Gastrocnemius medialis (tissue), 4 donors: ENCODE data around the gene KCNK3. TPM values are rescaled to one million over a fixed set of nuclear protein-coding genes. Genes with fewer than 3 reads are reported as not detected.

Experiments used
- ATAC-seq, 2 donors: fragments of 150-250 bp; one replicate each; pipeline ENCODE4 v1.9.1; 2016
- DNase-seq, 2 donors: peaks; one replicate each; pipeline ENCODE4 v3.0.0-alpha.2; 2019
- H3K27ac ChIP-seq, 4 donors: fragments of 200-600 bp; sonication (generic); 1 replicate in 1 of 4; 2 replicates in 3 of 4; pipeline ENCODE4 v1.5.1; 2016 to 2018; ENCODE audit warnings: mild to moderate bottlenecking in 2 of 4, moderate library complexity in 1 of 4
- H3K27me3 ChIP-seq, 3 donors: fragments of 200-600 bp; sonication (generic) in 2 of 3; 1 replicate in 1 of 3; 2 replicates in 2 of 3; pipeline versions ENCODE4 v1.5.1 to v1.6.0; 2016 to 2019; ENCODE audit warnings: mild to moderate bottlenecking in 1 of 3, moderate library complexity in 1 of 3
- H3K36me3 ChIP-seq, 2 donors: fragments of 200-600 bp; sonication (generic) in 1 of 2; one replicate each; pipeline ENCODE4 v1.5.1; 2017 to 2018
- H3K4me1 ChIP-seq, 2 donors: fragments of 200-600 bp; sonication (generic) in 1 of 2; one replicate each; pipeline ENCODE4 v1.5.1; 2016 to 2017; ENCODE audit warnings: mild to moderate bottlenecking in 2 of 2
- H3K4me3 ChIP-seq, 4 donors: fragments of 200-600 bp; sonication (generic) in 3 of 4; 1 replicate in 1 of 4; 2 replicates in 3 of 4; pipeline ENCODE4 v1.5.1; 2016 to 2019; ENCODE audit warnings: mild to moderate bottlenecking in 2 of 4
- H3K9me3 ChIP-seq, 3 donors: fragments of 200-600 bp; sonication (generic) in 2 of 3; 1 replicate in 1 of 3; 2 replicates in 2 of 3; pipeline ENCODE4 v1.5.1; 2016 to 2019
- CTCF ChIP-seq, 5 experiments: fragments of 450-650 bp in 3 of 5; fragments of 200-600 bp in 2 of 5; sonication (generic) in 2 of 5; IDR thresholded peaks in 4 of 5; conservative IDR thresholded peaks in 1 of 5; 1 replicate in 4 of 5; 2 replicates in 1 of 5; pipeline ENCODE4 v1.5.1; 2016 to 2019; ENCODE audit warnings: antibody characterized with exemption in 5 of 5, mild to moderate bottlenecking in 3 of 5, moderate library complexity in 3 of 5
- POLR2A ChIP-seq, 2 donors: fragments of 450-650 bp; IDR thresholded peaks; one replicate each; pipeline ENCODE4 v1.6.1; 2017; ENCODE audit warnings: antibody characterized with exemption in 2 of 2, mild to moderate bottlenecking in 2 of 2, moderate library complexity in 2 of 2
- in situ Hi-C, 4 donors: fragments of 200-750 bp; cut with MboI; loops; one replicate each; pipeline versions ENCODE4 v1.15.0 to v1.8.0; 2017; ENCODE audit warnings: low sequenced_read_pairs in 4 of 4
- intact Hi-C: fragments of 100-400 bp; cut with DNase I; formaldehyde crosslinking; loops from one replicate; pipeline ENCODE4 v1.15.1; 2023; ENCODE audit warnings: low total_unique reads
- total RNA-seq, 4 donors: library from RNA; depleted of rRNA; stranded (reverse); fragments of >200 nt; gene quantifications; one replicate each; pipeline versions ENCODE4 v1.1.0 to v1.2.3, GENCODE V29; 2016

The KCNK3 gene
- total RNA-seq, 4 donors from 2014 or later = 0.80 to 11.6 (median 1.2) TPM

GRCh38 chr2:26727641-26728561, 35.4 kb downstream of the KCNK3 start:
- Histone ChIP-seq H3K27ac (no peak overlapping the region), H3K4me1 (peaks cover 25 to 31% of the 10 kb centered on the region in 2 donors), H3K27me3 (peaks cover 0 to 7% (median 3%) of the 10 kb centered on the region in 3 donors), H3K36me3 (no peaks in the 10 kb centered on the region), H3K4me3 (no peak overlapping the region), H3K9me3 (no peaks in the 10 kb centered on the region)
- TF ChIP-seq CTCF (IDR thresholded peaks at IDR 0.05 in 4 of 5, conservative IDR thresholded peaks at IDR 0.05 in 1 of 5) = peak; percentile 3 to 38 (median 36)
- no peak for TF ChIP-seq POLR2A (IDR thresholded peaks at IDR 0.05)
- DNase-seq (no peak), ATAC-seq (no peak)
- in situ Hi-C loops = no loop called here
- intact Hi-C loops = no loop called here

- in situ Hi-C loops = no loop called here
- H3K36me3 ChIP-seq = no peaks in the 10 kb centered on the region
- peaks cover 15 to 19% of the 10 kb centered on the region in 2 donors for H3K4me1 ChIP-seq
- H3K27me3 ChIP-seq = peaks cover 0 to 7% (median 3%) of the 10 kb centered on the region in 3 donors
- H3K27ac ChIP-seq = no peak overlapping the region
- no peak overlapping the region for H3K4me3 ChIP-seq
- intact Hi-C loops = no loop called here
- ATAC-seq = no peak
- DNase-seq = no peak
- no peak for TF ChIP-seq POLR2A (IDR thresholded peaks at IDR 0.05)
- H3K9me3 ChIP-seq = no peaks in the 10 kb centered on the region
Measured at GRCh38 chr2:26729311-26729710, 36.8 kb downstream of the KCNK3 start.

- Histone ChIP-seq H3K27ac (no peak overlapping the region), H3K9me3 (no peaks in the 10 kb centered on the region), H3K27me3 (peaks cover 0 to 7% (median 3%) of the 10 kb centered on the region in 3 donors), H3K4me1 (peaks cover under 1 to 5% of the 10 kb centered on the region in 2 donors), H3K36me3 (no peaks in the 10 kb centered on the region), H3K4me3 (no peak overlapping the region)
- in situ Hi-C loops = no loop called here
- no peak for ATAC-seq
- TF ChIP-seq POLR2A (IDR thresholded peaks at IDR 0.05) = no peak
- no peak for TF ChIP-seq CTCF (IDR thresholded peaks at IDR 0.05 in 4 of 5, conservative IDR thresholded peaks at IDR 0.05 in 1 of 5)
- DNase-seq = no peak
- intact Hi-C loops = no loop called here
Measured at GRCh38 chr2:26730549-26731344, 38.2 kb downstream of the KCNK3 start.

GRCh38 chr2:26731714-26732113, 39.2 kb downstream of the KCNK3 start:
- in situ Hi-C loops = no loop called here
- DNase-seq (no peak), ATAC-seq (no peak)
- H3K4me1 ChIP-seq = no peaks in the 10 kb centered on the region
- no peak overlapping the region for H3K27ac ChIP-seq
- no peak overlapping the region for H3K4me3 ChIP-seq
- peaks cover 0 to 7% (median 3%) of the 10 kb centered on the region in 3 donors for H3K27me3 ChIP-seq
- intact Hi-C loops = no loop called here
- no peaks in the 10 kb centered on the region for H3K36me3 ChIP-seq
- no peaks in the 10 kb centered on the region for H3K9me3 ChIP-seq
- no peak for TF ChIP-seq POLR2A (IDR thresholded peaks at IDR 0.05)
- TF ChIP-seq CTCF (IDR thresholded peaks at IDR 0.05 in 4 of 5, conservative IDR thresholded peaks at IDR 0.05 in 1 of 5) = no peak

GRCh38 chr2:26732446-26732845, 39.9 kb downstream of the KCNK3 start:
- DNase-seq = no peak
- no peak for ATAC-seq
- Histone ChIP-seq H3K4me3 (no peak overlapping the region), H3K27ac (no peak overlapping the region), H3K9me3 (no peaks in the 10 kb centered on the region), H3K4me1 (no peaks in the 10 kb centered on the region), H3K27me3 (peaks cover 0 to 5% (median 3%) of the 10 kb centered on the region in 3 donors), H3K36me3 (no peaks in the 10 kb centered on the region)
- in situ Hi-C loops = no loop called here
- TF ChIP-seq POLR2A (IDR thresholded peaks at IDR 0.05) = no peak
- intact Hi-C loops = no loop called here
